Cardiac septum (tissue), 1 donor: ENCODE results near the gene LYPD1. TPM values are rescaled to one million over a fixed set of nuclear protein-coding genes. Genes with fewer than 3 reads are reported as not detected.

Experiments
- DNase-seq: peaks from one replicate; pipeline ENCODE4 v3.0.0-alpha.2; 2020; ENCODE audit warnings: low spot score
- intact Hi-C: fragments of 100-400 bp; cut with DNase I; formaldehyde crosslinking; loops from one replicate; pipeline ENCODE4 v1.14.0; 2022
- total RNA-seq: library from RNA; stranded (reverse); fragmentation: NEBNext Ultra II Directional; extraction: Animal tissue kit (Norgen Biotek cat#: 25700); gene quantifications from one replicate; pipeline ENCODE4 v1.2.1, GENCODE V29; 2021
- donor health status: DM: no; HTN: no; CAD: no.

The LYPD1 gene
- total RNA-seq, 1 donor from 2014 or later = 3.3 TPM

GRCh38 chr2:132605236-132606180 is 64.5 kb downstream of the LYPD1 start:
- DNase-seq = no peak
- intact Hi-C loops = no loop called here

- no peak for DNase-seq
- intact Hi-C loops = no loop called here
Measured at GRCh38 chr2:132604561-132604960, 65.4 kb downstream of the LYPD1 start.

GRCh38 chr2:132599556-132599955 is 70.4 kb downstream of the LYPD1 start:
- intact Hi-C loops = no loop called here
- no peak for DNase-seq

GRCh38 chr2:132598536-132598935 is 71.5 kb downstream of the LYPD1 start:
- no peak for DNase-seq
- intact Hi-C loops = no loop called here

- no peak for DNase-seq
- intact Hi-C loops = no loop called here
Measured at GRCh38 chr2:132597831-132598230, 72.2 kb downstream of the LYPD1 start.

GRCh38 chr2:132597166-132597565 is 72.8 kb downstream of the LYPD1 start:
- intact Hi-C loops = no loop called here
- no peak for DNase-seq

GRCh38 chr2:132595693-132596092 is 74.3 kb downstream of the LYPD1 start:
- no peak for DNase-seq
- intact Hi-C loops = no loop called here

- intact Hi-C loops = no loop called here
- no peak for DNase-seq
Measured at GRCh38 chr2:132595186-132595585, 74.8 kb downstream of the LYPD1 start.
